IMR-90 (cell line): ENCODE results near the gene TOR3A.

Source experiments
- CHD1 ChIP-seq: IDR thresholded peaks from 2 replicates; pipeline ENCODE4 v1.6.1; 2012; ENCODE audit warnings: low read depth, low read length, improper control_type of control experiment
- MAZ ChIP-seq: IDR thresholded peaks from 2 replicates; pipeline ENCODE4 v1.6.1; 2012; ENCODE audit warnings: low read depth, mild to moderate bottlenecking, low read length, improper control_type of control experiment, moderate library complexity, borderline replicate concordance
- POLR2A ChIP-seq: IDR thresholded peaks from 2 replicates; pipeline ENCODE4 v1.6.1; 2012; ENCODE audit warnings: mild to moderate bottlenecking, low read depth, low read length
- RAD21 ChIP-seq: IDR thresholded peaks from 2 replicates; pipeline ENCODE4 v1.6.1; 2012; ENCODE audit warnings: low read length, improper control_type of control experiment
- RCOR1 ChIP-seq: IDR thresholded peaks from 2 replicates; pipeline ENCODE4 v1.6.1; 2012; ENCODE audit warnings: mild to moderate bottlenecking, low read length, improper control_type of control experiment; ENCODE audit not compliant: insufficient replicate concordance
- SMC3 ChIP-seq: fragments of 150-350 bp; IDR thresholded peaks from 2 replicates; pipeline ENCODE4 v1.6.1; 2016; ENCODE audit warnings: low read depth, mild to moderate bottlenecking, antibody characterized with exemption, low read length, moderate library complexity
- TF ChIP-seq, protein P1 (sequence below): conservative IDR thresholded peaks from 2 replicates; pipeline ENCODE4 v1.5.1; 2012; ENCODE audit warnings: mild to moderate bottlenecking, low read depth, low read length, improper control_type of control experiment

DNA sequence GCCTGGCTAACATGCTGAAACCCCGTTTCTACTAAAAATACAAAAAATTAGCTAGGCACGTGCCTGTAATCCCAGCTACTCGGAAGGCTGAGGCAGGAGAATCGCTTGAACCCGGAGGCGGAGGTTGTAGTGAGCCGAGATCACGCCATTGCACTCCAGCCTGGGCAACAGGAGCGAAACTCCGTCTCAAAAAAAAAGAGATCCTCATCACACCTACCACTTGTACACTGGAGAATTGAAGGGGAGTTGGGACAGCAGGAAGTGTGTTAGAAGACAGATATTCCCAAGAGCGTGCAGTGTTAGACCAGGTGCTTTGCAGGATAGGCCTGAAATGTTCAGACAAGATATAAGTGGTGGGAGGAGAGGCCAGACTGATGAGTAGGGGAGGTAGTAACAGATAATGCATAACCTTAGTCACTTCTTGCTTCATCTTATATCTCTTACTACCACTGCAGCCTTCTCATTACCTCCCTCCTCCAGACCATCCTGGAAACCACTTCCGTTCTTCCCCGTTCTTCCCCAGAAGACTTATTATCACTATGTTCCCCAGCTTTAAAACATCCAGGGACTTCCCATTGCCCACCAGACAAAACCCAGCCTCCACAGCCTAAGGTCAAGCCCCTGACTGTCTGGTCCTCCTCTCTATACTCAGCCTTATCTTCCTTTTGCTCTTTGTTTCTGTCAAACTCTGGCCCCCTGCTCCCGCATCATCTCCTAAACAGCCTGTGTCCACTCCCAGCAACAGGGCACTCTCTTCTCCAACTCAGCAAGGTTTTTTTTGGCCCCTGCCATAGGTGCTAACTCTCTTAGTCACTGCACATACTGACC, 34.8 kb upstream of the TOR3A start:
- TF ChIP-seq, protein P1, sequence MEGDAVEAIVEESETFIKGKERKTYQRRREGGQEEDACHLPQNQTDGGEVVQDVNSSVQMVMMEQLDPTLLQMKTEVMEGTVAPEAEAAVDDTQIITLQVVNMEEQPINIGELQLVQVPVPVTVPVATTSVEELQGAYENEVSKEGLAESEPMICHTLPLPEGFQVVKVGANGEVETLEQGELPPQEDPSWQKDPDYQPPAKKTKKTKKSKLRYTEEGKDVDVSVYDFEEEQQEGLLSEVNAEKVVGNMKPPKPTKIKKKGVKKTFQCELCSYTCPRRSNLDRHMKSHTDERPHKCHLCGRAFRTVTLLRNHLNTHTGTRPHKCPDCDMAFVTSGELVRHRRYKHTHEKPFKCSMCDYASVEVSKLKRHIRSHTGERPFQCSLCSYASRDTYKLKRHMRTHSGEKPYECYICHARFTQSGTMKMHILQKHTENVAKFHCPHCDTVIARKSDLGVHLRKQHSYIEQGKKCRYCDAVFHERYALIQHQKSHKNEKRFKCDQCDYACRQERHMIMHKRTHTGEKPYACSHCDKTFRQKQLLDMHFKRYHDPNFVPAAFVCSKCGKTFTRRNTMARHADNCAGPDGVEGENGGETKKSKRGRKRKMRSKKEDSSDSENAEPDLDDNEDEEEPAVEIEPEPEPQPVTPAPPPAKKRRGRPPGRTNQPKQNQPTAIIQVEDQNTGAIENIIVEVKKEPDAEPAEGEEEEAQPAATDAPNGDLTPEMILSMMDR = no peak
- TF ChIP-seq POLR2A (no peak), RCOR1 (no peak), MAZ (no peak), RAD21 (no peak), SMC3 (no peak), CHD1 (no peak)
